KMS-11 (cell line): ENCODE results near the gene RHBDF1.
A peak's percentile ranks its signal among the peaks of the same experiment; 100 is the strongest.
"Not testable (repeated sequence)": the region's sequence is repeated elsewhere in the genome, so short reads cannot be mapped to it uniquely, and the experiment has no call there.

Source experiments
- H2AFZ ChIP-seq: fragments of 200-600 bp; sonication (generic); 2 replicates; pipeline ENCODE4 v1.6.1; 2016; ENCODE audit warnings: antibody characterized with exemption, mixed run types, low read depth
- H3K27ac ChIP-seq: fragments of 200-600 bp; sonication (generic); 2 replicates; pipeline ENCODE4 v1.6.1; 2016; ENCODE audit warnings: mild to moderate bottlenecking, mixed run types
- H3K27me3 ChIP-seq: fragments of 200-600 bp; sonication (generic); 2 replicates; pipeline ENCODE4 v1.6.1; 2017; ENCODE audit warnings: mild to moderate bottlenecking, low read depth, mixed run types, moderate library complexity; ENCODE audit not compliant: insufficient read depth
- H3K36me3 ChIP-seq: fragments of 200-600 bp; sonication (generic); 2 replicates; pipeline ENCODE4 v1.6.1; 2017; ENCODE audit warnings: mild to moderate bottlenecking, mixed run types; ENCODE audit not compliant: insufficient read depth
- H3K4me1 ChIP-seq: fragments of 200-600 bp; sonication (generic); 2 replicates; pipeline ENCODE4 v1.6.1; 2016; ENCODE audit warnings: mild to moderate bottlenecking, low read depth, mixed run types; ENCODE audit not compliant: poor library complexity, severe bottlenecking
- H3K4me2 ChIP-seq: fragments of 200-600 bp; sonication (generic); 2 replicates; pipeline ENCODE4 v1.7.0; 2016; ENCODE audit warnings: mild to moderate bottlenecking, mixed run types
- H3K4me3 ChIP-seq: fragments of 200-600 bp; sonication (generic); IDR thresholded peaks from 2 replicates; pipeline ENCODE4 v1.6.1; 2017; ENCODE audit warnings: low read depth, low read length, mixed read lengths; ENCODE audit not compliant: insufficient read depth
- H3K79me2 ChIP-seq: fragments of 200-600 bp; sonication (generic); 2 replicates; pipeline ENCODE4 v1.6.1; 2016; ENCODE audit warnings: low read depth, mixed run types; ENCODE audit not compliant: insufficient read depth
- H3K9ac ChIP-seq: fragments of 200-600 bp; sonication (generic); 2 replicates; pipeline ENCODE4 v1.6.1; 2016; ENCODE audit warnings: mild to moderate bottlenecking, mixed run types
- H4K20me1 ChIP-seq: fragments of 200-600 bp; sonication (generic); 2 replicates; pipeline ENCODE4 v1.6.1; 2016; ENCODE audit warnings: mild to moderate bottlenecking, mixed run types; ENCODE audit not compliant: insufficient read depth
- TF ChIP-seq, protein P1 (sequence below): fragments of 200-600 bp; sonication (generic); conservative IDR thresholded peaks from 2 replicates; pipeline ENCODE4 v1.6.1; 2017; ENCODE audit warnings: low read depth, mild to moderate bottlenecking, antibody characterized with exemption, low read length, moderate library complexity, mixed read lengths

Gene RHBDF1

DNA sequence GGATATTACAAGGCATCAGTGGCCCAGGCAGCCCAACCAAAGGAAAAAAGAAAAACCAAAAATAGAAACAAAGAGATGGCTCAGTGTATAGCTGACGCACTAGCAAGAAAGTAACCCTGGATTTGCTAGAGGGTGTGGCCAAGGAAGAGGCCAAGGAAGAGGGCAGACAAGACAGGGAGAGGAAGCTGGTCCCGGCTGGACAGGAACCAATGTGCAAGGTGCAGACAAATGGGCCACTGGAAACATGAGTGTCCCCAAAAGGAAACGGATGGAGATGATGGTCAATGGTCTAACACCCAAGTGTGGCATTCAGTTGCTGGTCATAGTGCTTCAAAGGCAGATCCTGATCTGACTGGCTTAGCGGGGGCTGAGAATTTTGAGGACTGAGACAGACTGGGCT lies 29.7 kb downstream of the RHBDF1 start:
- no peak overlapping the region for H3K4me3 ChIP-seq
- H3K9ac ChIP-seq = no peak overlapping the region
- H4K20me1 ChIP-seq = no peaks in the 10 kb centered on the region
- H3K4me2 ChIP-seq = no peak overlapping the region
- H3K36me3 ChIP-seq = no peaks in the 10 kb centered on the region
- no peaks in the 10 kb centered on the region for H3K27me3 ChIP-seq
- TF ChIP-seq, protein P1, sequence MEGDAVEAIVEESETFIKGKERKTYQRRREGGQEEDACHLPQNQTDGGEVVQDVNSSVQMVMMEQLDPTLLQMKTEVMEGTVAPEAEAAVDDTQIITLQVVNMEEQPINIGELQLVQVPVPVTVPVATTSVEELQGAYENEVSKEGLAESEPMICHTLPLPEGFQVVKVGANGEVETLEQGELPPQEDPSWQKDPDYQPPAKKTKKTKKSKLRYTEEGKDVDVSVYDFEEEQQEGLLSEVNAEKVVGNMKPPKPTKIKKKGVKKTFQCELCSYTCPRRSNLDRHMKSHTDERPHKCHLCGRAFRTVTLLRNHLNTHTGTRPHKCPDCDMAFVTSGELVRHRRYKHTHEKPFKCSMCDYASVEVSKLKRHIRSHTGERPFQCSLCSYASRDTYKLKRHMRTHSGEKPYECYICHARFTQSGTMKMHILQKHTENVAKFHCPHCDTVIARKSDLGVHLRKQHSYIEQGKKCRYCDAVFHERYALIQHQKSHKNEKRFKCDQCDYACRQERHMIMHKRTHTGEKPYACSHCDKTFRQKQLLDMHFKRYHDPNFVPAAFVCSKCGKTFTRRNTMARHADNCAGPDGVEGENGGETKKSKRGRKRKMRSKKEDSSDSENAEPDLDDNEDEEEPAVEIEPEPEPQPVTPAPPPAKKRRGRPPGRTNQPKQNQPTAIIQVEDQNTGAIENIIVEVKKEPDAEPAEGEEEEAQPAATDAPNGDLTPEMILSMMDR = no peak
- H3K4me1 ChIP-seq = peaks cover 31% of the 10 kb centered on the region
- no peak overlapping the region for H2AFZ ChIP-seq
- no peaks in the 10 kb centered on the region; the same call in 1 of the 2 replicates for H3K79me2 ChIP-seq
- no peak overlapping the region for H3K27ac ChIP-seq

DNA sequence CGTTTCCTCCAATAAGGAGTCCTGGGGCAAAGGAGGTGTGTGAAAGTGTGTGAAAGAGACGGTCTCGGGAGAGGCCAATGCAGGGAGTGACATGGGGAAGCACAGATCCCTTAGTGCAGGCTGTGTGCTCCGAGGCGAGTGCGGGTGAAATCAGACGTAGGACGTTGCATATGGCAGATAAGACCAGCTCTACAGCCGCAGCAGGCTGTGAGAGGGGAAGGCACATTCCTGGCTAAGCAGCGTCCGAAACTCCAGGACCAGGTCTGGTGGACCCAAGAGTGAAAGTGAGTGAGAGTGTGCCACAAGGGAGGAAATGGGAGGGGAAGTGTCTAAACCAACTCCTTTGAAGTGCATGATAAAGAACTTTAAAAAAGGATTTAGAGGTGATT lies 30.4 kb downstream of the RHBDF1 start:
- H3K4me2 ChIP-seq = no peak overlapping the region
- no peaks in the 10 kb centered on the region for H3K36me3 ChIP-seq
- no peak overlapping the region for H3K9ac ChIP-seq
- no peak overlapping the region for H2AFZ ChIP-seq
- H3K27ac ChIP-seq = no peak overlapping the region
- TF ChIP-seq, protein P1 = no peak
- peaks cover 31% of the 10 kb centered on the region for H3K4me1 ChIP-seq
- no peaks in the 10 kb centered on the region for H4K20me1 ChIP-seq
- H3K4me3 ChIP-seq = no peak overlapping the region
- H3K79me2 ChIP-seq = no peaks in the 10 kb centered on the region
- no peaks in the 10 kb centered on the region for H3K27me3 ChIP-seq

DNA sequence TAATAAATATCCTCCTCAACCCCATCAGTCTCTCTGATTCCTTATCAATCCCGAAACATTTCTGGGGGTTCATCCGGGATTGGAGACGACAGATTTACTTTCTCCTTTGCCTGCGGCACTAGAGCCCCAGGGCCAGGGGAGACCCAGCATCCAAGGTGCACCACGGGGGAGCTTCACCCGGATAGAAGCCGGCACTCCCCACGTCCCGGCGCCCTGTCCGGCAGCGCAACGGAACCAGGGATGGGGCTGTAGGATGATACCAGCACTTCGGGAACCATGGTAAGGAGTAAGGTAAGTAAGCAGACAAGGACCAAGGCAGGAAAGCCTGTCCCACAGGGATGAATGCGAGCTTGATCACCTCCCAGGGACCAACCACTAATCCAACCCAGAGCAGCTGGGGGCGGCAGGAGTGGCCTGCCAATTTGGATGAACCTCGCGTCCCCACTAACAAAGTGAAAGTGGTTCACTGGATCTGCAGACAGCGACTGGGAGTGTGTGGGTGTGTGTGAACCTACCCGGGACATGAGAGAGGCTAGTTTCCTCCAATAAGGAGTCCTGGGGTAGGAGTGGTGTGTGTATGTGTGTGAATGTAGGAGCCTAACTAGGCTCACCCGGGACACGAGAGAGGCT lies 30.9 kb downstream of the RHBDF1 start:
- Histone ChIP-seq H4K20me1 (no peaks in the 10 kb centered on the region), H2AFZ (no peak overlapping the region), H3K4me3 (no peak overlapping the region), H3K27ac (no peak overlapping the region), H3K27me3 (no peaks in the 10 kb centered on the region), H3K9ac (no peak overlapping the region), H3K4me1 (peaks cover 31% of the 10 kb centered on the region), H3K4me2 (no peak overlapping the region), H3K36me3 (no peaks in the 10 kb centered on the region), H3K79me2 (no peaks in the 10 kb centered on the region)
- TF ChIP-seq, protein P1 = no peak

- Histone ChIP-seq H4K20me1 (no peaks in the 10 kb centered on the region), H3K27ac (peak overlapping the region; percentile 62), H3K79me2 (no peaks in the 10 kb centered on the region), H3K4me3 (no peak overlapping the region), H3K4me1 (peaks cover 31% of the 10 kb centered on the region), H2AFZ (no peak overlapping the region), H3K36me3 (no peaks in the 10 kb centered on the region), H3K4me2 (peak overlapping the region; percentile 88), H3K27me3 (no peaks in the 10 kb centered on the region), H3K9ac (peak overlapping the region; percentile 22; the same call in 1 of the 2 replicates)
- TF ChIP-seq, protein P1 = no peak
Observed at GRCh38 chr16:38941-39892, 33.2 kb downstream of the RHBDF1 start.

- Histone ChIP-seq H3K4me1 (peaks cover 31% of the 10 kb centered on the region), H3K27ac (peak overlapping the region; percentile 62; the same call in 1 of the 2 replicates), H3K4me2 (peak overlapping the region; percentile 88; the same call in 1 of the 2 replicates)
- H3K27me3 ChIP-seq, H3K4me3 ChIP-seq, H3K9ac ChIP-seq, H3K79me2 ChIP-seq, H3K36me3 ChIP-seq, H4K20me1 ChIP-seq, H2AFZ ChIP-seq: not testable (repeated sequence)
Observed at GRCh38 chr16:38206-38605, 34.2 kb downstream of the RHBDF1 start.
